PC-3 (cell line): Measurements from ENCODE around the gene PKLR. TPM values are rescaled to one million over a fixed set of nuclear protein-coding genes. Genes with fewer than 3 reads are reported as not detected.

Experiments
- ATAC-seq: fragments of 200-7000 bp; cut with Tn5 transposase; 2 replicates; pipeline ENCODE4 v1.9.1; 2020; ENCODE audit warnings: mild to moderate bottlenecking, moderate library complexity
- BruUV-seq: library from RNA; stranded (reverse); fragments of 400-500 nt; replicated peaks from 2 replicates; lab custom pipeline; 2021; lab: Mats Ljungman, UMichigan
- CTCF ChIA-PET: fragments of 300-600 bp; sonication (Branson Sonifier 250); formaldehyde crosslinking; loops from one replicate; lab custom pipeline; 2022; ENCODE audit warnings: antibody characterized with exemption; lab: Charles Lee
- POLR2A ChIA-PET: fragments of 300-600 bp; sonication (Branson Sonifier 250); formaldehyde crosslinking; loops from one replicate; lab custom pipeline; 2022; ENCODE audit warnings: antibody characterized with exemption; ENCODE audit not compliant: unreplicated experiment; lab: Charles Lee
- DNase-seq: peaks from one replicate; pipeline ENCODE4 v3.0.0-alpha.2; 2015
- H2AFZ ChIP-seq: fragments of 300-600 bp; sonication (generic); 2 replicates; pipeline ENCODE4 v1.6.0; 2016; ENCODE audit warnings: antibody characterized with exemption, low read length
- H3F3A ChIP-seq: fragments of 300-600 bp; sonication (generic); one replicate; pipeline ENCODE4 v1.6.0; 2017; ENCODE audit warnings: antibody characterized with exemption, low read length, control low read depth, mild to moderate bottlenecking; ENCODE audit not compliant: unreplicated experiment
- H3K27ac ChIP-seq: fragments of 300-600 bp; sonication (generic); 2 replicates; pipeline ENCODE4 v1.5.1; 2016; ENCODE audit warnings: mild to moderate bottlenecking, low read length
- H3K27me3 ChIP-seq: fragments of 300-600 bp; sonication (generic); 2 replicates; pipeline ENCODE4 v1.6.1; 2016; ENCODE audit warnings: low read length, mixed read lengths
- H3K36me3 ChIP-seq: fragments of 300-600 bp; sonication (generic); 2 replicates; pipeline ENCODE4 v1.6.1; 2016; ENCODE audit warnings: low read depth, mixed run types, low read length, mixed read lengths
- H3K4me1 ChIP-seq: fragments of 300-600 bp; sonication (generic); 2 replicates; pipeline ENCODE4 v1.5.1; 2016; ENCODE audit warnings: low read length; ENCODE audit not compliant: insufficient read depth
- H3K4me2 ChIP-seq: fragments of 300-600 bp; sonication (generic); 2 replicates; pipeline ENCODE4 v1.6.0; 2016; ENCODE audit warnings: low read length
- H3K4me3 ChIP-seq: fragments of 300-600 bp; sonication (generic); 2 replicates; pipeline ENCODE4 v1.5.1; 2016; ENCODE audit warnings: mild to moderate bottlenecking, low read length, mixed read lengths
- H3K79me2 ChIP-seq: fragments of 300-600 bp; sonication (generic); 2 replicates; pipeline ENCODE4 v1.6.1; 2017; ENCODE audit warnings: low read length, mixed read lengths
- H3K9ac ChIP-seq: fragments of 300-600 bp; sonication (generic); 2 replicates; pipeline ENCODE4 v1.6.0; 2016; ENCODE audit warnings: mild to moderate bottlenecking, low read length
- H3K9me2 ChIP-seq: fragments of 300-600 bp; sonication (generic); replicated peaks from 2 replicates; pipeline ENCODE4 v1.6.1; 2016; ENCODE audit warnings: mixed run types, low read length, mixed read lengths
- H3K9me3 ChIP-seq: fragments of 300-600 bp; sonication (generic); 2 replicates; pipeline ENCODE4 v1.6.1; 2016; ENCODE audit warnings: low read length, mixed read lengths
- H4K20me1 ChIP-seq: fragments of 300-600 bp; sonication (generic); 2 replicates; pipeline ENCODE4 v1.6.1; 2016; ENCODE audit warnings: low read length, mixed read lengths
- EZH2 ChIP-seq: fragments of 300-600 bp; sonication (generic); IDR thresholded peaks from one replicate; pipeline ENCODE4 v1.6.1; 2017; ENCODE audit warnings: antibody characterized with exemption, mild to moderate bottlenecking, low read length; ENCODE audit not compliant: unreplicated experiment
- EZH2phosphoT487 ChIP-seq: fragments of 300-600 bp; sonication (generic); IDR thresholded peaks from 2 replicates; pipeline ENCODE4 v1.6.1; 2018; ENCODE audit warnings: mild to moderate bottlenecking, antibody characterized with exemption, low read length, borderline replicate concordance
- intact Hi-C: fragments of 100-400 bp; cut with micrococcal nuclease; formaldehyde crosslinking; loops from 2 replicates; pipeline ENCODE4 v1.9.0; 2023
- total RNA-seq: library from RNA; depleted of rRNA; stranded (reverse); fragments of >200 nt; gene quantifications from 2 replicates; pipeline ENCODE4 v1.2.3, GENCODE V29; 2014
- TF ChIP-seq, protein P1 (sequence below): fragments of 300-600 bp; sonication (generic); conservative IDR thresholded peaks from 2 replicates; pipeline ENCODE4 v1.5.1; 2017; ENCODE audit warnings: antibody characterized with exemption, low read depth, mild to moderate bottlenecking, low read length

Gene PKLR
- total RNA-seq, 1 experiment from 2014 or later = not detected

DNA sequence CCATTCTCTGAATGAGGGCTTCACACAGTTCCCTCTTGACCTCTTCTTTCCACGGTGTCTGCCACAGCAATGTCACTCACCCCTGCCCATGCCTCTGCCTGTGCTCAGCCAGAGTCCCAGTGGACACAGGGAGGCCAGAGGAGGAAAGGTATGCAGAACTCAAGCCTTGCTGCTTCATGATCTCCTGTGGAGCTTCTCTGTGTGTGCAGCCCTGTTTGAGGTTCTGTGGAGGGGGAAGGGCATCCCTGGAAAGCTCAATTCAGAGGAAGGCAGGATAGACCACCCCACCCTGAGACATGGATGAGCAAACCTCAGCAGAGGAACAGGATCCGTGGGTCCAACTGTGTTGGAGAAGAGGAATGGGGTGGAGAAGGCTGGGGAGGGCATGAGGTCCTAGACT, 22.0 kb downstream of the PKLR start:
- no peaks in the 10 kb centered on the region for H3K9me2 ChIP-seq
- H2AFZ ChIP-seq = no peak overlapping the region
- ChIA-PET CTCF (interaction anchor here (0.6 kb wide), 1 partner anchor 393 kb away, joined by 3 read pairs; no protein-coding TSS in a partner anchor), POLR2A (no interaction called here)
- H3K27me3 ChIP-seq = no peaks in the 10 kb centered on the region
- H3K36me3 ChIP-seq = no peaks in the 10 kb centered on the region
- H3K4me1 ChIP-seq = peaks cover 6% of the 10 kb centered on the region; the same call in 1 of the 2 replicates
- no peak overlapping the region for H3K4me2 ChIP-seq
- H3K27ac ChIP-seq = no peak overlapping the region
- H3K9ac ChIP-seq = no peak overlapping the region
- no peaks in the 10 kb centered on the region for H3K9me3 ChIP-seq
- no peaks in the 10 kb centered on the region for H4K20me1 ChIP-seq
- TF ChIP-seq, protein P1, sequence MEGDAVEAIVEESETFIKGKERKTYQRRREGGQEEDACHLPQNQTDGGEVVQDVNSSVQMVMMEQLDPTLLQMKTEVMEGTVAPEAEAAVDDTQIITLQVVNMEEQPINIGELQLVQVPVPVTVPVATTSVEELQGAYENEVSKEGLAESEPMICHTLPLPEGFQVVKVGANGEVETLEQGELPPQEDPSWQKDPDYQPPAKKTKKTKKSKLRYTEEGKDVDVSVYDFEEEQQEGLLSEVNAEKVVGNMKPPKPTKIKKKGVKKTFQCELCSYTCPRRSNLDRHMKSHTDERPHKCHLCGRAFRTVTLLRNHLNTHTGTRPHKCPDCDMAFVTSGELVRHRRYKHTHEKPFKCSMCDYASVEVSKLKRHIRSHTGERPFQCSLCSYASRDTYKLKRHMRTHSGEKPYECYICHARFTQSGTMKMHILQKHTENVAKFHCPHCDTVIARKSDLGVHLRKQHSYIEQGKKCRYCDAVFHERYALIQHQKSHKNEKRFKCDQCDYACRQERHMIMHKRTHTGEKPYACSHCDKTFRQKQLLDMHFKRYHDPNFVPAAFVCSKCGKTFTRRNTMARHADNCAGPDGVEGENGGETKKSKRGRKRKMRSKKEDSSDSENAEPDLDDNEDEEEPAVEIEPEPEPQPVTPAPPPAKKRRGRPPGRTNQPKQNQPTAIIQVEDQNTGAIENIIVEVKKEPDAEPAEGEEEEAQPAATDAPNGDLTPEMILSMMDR = no peak
- no peak for TF ChIP-seq EZH2
- no peak for TF ChIP-seq EZH2phosphoT487
- no TSS peak for BruUV-seq
- intact Hi-C loops = no loop called here
- H3K4me3 ChIP-seq = no peak overlapping the region
- H3F3A ChIP-seq = no peaks in the 10 kb centered on the region
- ATAC-seq (no peak), DNase-seq (no peak)
- no peaks in the 10 kb centered on the region for H3K79me2 ChIP-seq

DNA sequence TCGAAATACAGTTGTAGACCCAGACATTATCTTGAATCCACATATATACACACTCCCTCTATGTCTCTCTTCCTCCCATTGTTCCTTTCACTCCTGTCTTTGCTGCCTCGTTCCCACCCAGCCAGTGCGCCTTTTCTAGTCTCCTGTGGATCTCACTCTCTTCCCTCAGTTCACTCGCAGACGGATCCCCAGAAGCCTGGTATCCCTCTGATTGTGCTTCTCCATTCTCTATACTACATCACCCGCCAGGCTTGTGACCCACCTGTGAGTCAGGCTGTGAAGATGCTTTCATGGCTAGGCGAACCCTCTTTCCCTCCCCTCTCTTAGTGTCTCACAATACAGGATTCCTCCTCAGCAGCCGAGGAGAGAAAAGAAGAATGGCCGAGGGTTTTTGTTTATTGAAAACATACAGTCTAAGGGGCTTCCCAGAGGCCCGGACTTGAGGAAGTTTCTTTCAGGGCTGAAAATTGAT, 22.5 kb downstream of the PKLR start:
- ATAC-seq (no peak), DNase-seq (peak; percentile 25)
- no peaks in the 10 kb centered on the region for H3K9me2 ChIP-seq
- ChIA-PET CTCF (interaction anchor here (0.7 kb wide), 2 partner anchors 27 to 44 kb away, joined by 3 read pairs; no protein-coding TSS in a partner anchor), POLR2A (no interaction called here)
- H3K9ac ChIP-seq = no peak overlapping the region
- H2AFZ ChIP-seq = no peak overlapping the region
- peak overlapping the region; percentile 96; the same call in 1 of the 2 replicates for H3K4me3 ChIP-seq
- H3K4me2 ChIP-seq = peak overlapping the region; percentile 100
- peaks cover 8% of the 10 kb centered on the region for H3K4me1 ChIP-seq
- H3K9me3 ChIP-seq = no peaks in the 10 kb centered on the region
- intact Hi-C loops = loop anchor here (1.0 kb wide), 1 partner anchor 314 kb away; no protein-coding TSS in a partner anchor
- no peaks in the 10 kb centered on the region for H4K20me1 ChIP-seq
- no peak overlapping the region for H3K27ac ChIP-seq
- no TSS peak for BruUV-seq
- H3F3A ChIP-seq = no peaks in the 10 kb centered on the region
- H3K27me3 ChIP-seq = no peaks in the 10 kb centered on the region
- H3K36me3 ChIP-seq = no peaks in the 10 kb centered on the region
- H3K79me2 ChIP-seq = peaks cover 1% of the 10 kb centered on the region; the same call in 1 of the 2 replicates
- TF ChIP-seq EZH2phosphoT487 (no peak), EZH2 (no peak)
- TF ChIP-seq, protein P1 = no peak
